HEK293 (cell line): Measurements from ENCODE around the gene GJA9.
A peak's percentile ranks its signal among the peaks of the same experiment; 100 is the strongest.

Experiments
- HOXC10 ChIP-seq: sonication (generic); formaldehyde crosslinking; IDR thresholded peaks from 2 replicates; pipeline ENCODE4 v1.8.1; 2023; ENCODE audit warnings: mild to moderate bottlenecking, missing genetic modification reagents
- KLF10 ChIP-seq: fragments of 450-650 bp; IDR thresholded peaks from 2 replicates; pipeline ENCODE4 v1.5.1; 2018; ENCODE audit warnings: missing biosample characterization, mild to moderate bottlenecking, missing genetic modification characterization
- KLF9 ChIP-seq: fragments of 450-650 bp; formaldehyde crosslinking; IDR thresholded peaks from 2 replicates; pipeline ENCODE4 v1.5.1; 2016; ENCODE audit warnings: missing biosample characterization, missing genetic modification characterization, low read depth
- SCRT1 ChIP-seq: fragments of 450-650 bp; formaldehyde crosslinking; IDR thresholded peaks from 2 replicates; pipeline ENCODE4 v1.5.1; 2016; ENCODE audit warnings: missing biosample characterization, missing genetic modification characterization, borderline replicate concordance
- SETDB1 ChIP-seq: IDR thresholded peaks from one replicate; pipeline ENCODE4 v1.6.1; 2017; ENCODE audit warnings: mild to moderate bottlenecking, low read length, moderate library complexity, mixed read lengths; ENCODE audit not compliant: insufficient read length
- YY1 ChIP-seq: fragments of 450-650 bp; formaldehyde crosslinking; IDR thresholded peaks from 2 replicates; pipeline ENCODE4 v1.5.1; 2018; ENCODE audit warnings: missing biosample characterization, missing genetic modification characterization
- ZBTB11 ChIP-seq: fragments of 450-650 bp; formaldehyde crosslinking; conservative IDR thresholded peaks from 2 replicates; pipeline ENCODE4 v1.5.1; 2016; ENCODE audit warnings: low read depth, missing biosample characterization, missing genetic modification characterization
- ZBTB7A ChIP-seq: fragments of 450-650 bp; formaldehyde crosslinking; IDR thresholded peaks from 2 replicates; pipeline ENCODE4 v1.5.1; 2016; ENCODE audit warnings: low read depth, missing biosample characterization, missing genetic modification characterization
- ZBTB8A ChIP-seq: fragments of 450-650 bp; formaldehyde crosslinking; IDR thresholded peaks from 2 replicates; pipeline ENCODE4 v1.5.1; 2016; ENCODE audit warnings: missing biosample characterization, missing genetic modification characterization
- ZFP3 ChIP-seq: fragments of 450-650 bp; formaldehyde crosslinking; IDR thresholded peaks from 2 replicates; pipeline ENCODE4 v1.5.1; 2016; ENCODE audit warnings: low read depth, missing biosample characterization, missing genetic modification characterization
- ZFP37 ChIP-seq: fragments of 450-650 bp; formaldehyde crosslinking; IDR thresholded peaks from 2 replicates; pipeline ENCODE4 v1.5.1; 2016; ENCODE audit warnings: missing biosample characterization, missing genetic modification characterization
- ZNF132 ChIP-seq: fragments of 450-650 bp; formaldehyde crosslinking; IDR thresholded peaks from 2 replicates; pipeline ENCODE4 v1.5.1; 2017; ENCODE audit warnings: missing biosample characterization, missing genetic modification characterization, borderline replicate concordance
- ZNF211 ChIP-seq: fragments of 450-650 bp; formaldehyde crosslinking; IDR thresholded peaks from 2 replicates; pipeline ENCODE4 v1.5.1; 2016; ENCODE audit warnings: low read depth, missing biosample characterization, missing genetic modification characterization
- ZNF23 ChIP-seq: fragments of 450-650 bp; formaldehyde crosslinking; IDR thresholded peaks from 2 replicates; pipeline ENCODE4 v1.5.1; 2016; ENCODE audit warnings: missing biosample characterization, missing genetic modification characterization, borderline replicate concordance
- ZNF239 ChIP-seq: fragments of 450-650 bp; formaldehyde crosslinking; IDR thresholded peaks from 2 replicates; pipeline ENCODE4 v1.5.1; 2016; ENCODE audit warnings: missing biosample characterization, missing genetic modification characterization
- ZNF266 ChIP-seq: fragments of 450-650 bp; formaldehyde crosslinking; IDR thresholded peaks from 2 replicates; pipeline ENCODE4 v1.5.1; 2016; ENCODE audit warnings: missing biosample characterization, missing genetic modification characterization, low read depth
- ZNF302 ChIP-seq: fragments of 450-650 bp; formaldehyde crosslinking; IDR thresholded peaks from 2 replicates; pipeline ENCODE4 v1.5.1; 2016; ENCODE audit warnings: missing biosample characterization, missing genetic modification characterization, low read depth
- ZNF324 ChIP-seq: fragments of 450-650 bp; formaldehyde crosslinking; IDR thresholded peaks from 2 replicates; pipeline ENCODE4 v1.5.1; 2016; ENCODE audit warnings: missing biosample characterization, missing genetic modification characterization
- ZNF354C ChIP-seq: fragments of 450-650 bp; formaldehyde crosslinking; IDR thresholded peaks from 2 replicates; pipeline ENCODE4 v1.5.1; 2016; ENCODE audit warnings: missing biosample characterization, missing genetic modification characterization, low read depth, borderline replicate concordance
- ZNF394 ChIP-seq: fragments of 450-650 bp; formaldehyde crosslinking; IDR thresholded peaks from 2 replicates; pipeline ENCODE4 v1.5.1; 2016; ENCODE audit warnings: missing biosample characterization, missing genetic modification characterization, mild to moderate bottlenecking, moderate library complexity, borderline replicate concordance
- ZNF398 ChIP-seq: fragments of 450-650 bp; formaldehyde crosslinking; IDR thresholded peaks from 2 replicates; pipeline ENCODE4 v1.5.1; 2017; ENCODE audit warnings: missing biosample characterization, missing genetic modification characterization
- ZNF423 ChIP-seq: fragments of 450-650 bp; formaldehyde crosslinking; IDR thresholded peaks from 2 replicates; pipeline ENCODE4 v1.5.1; 2016; ENCODE audit warnings: missing biosample characterization, missing genetic modification characterization
- ZNF473 ChIP-seq: fragments of 450-650 bp; formaldehyde crosslinking; IDR thresholded peaks from 2 replicates; pipeline ENCODE4 v1.5.1; 2017; ENCODE audit warnings: missing biosample characterization, missing genetic modification characterization
- ZNF514 ChIP-seq: fragments of 450-650 bp; formaldehyde crosslinking; IDR thresholded peaks from 2 replicates; pipeline ENCODE4 v1.5.1; 2016; ENCODE audit warnings: missing biosample characterization, missing genetic modification characterization
- ZNF580 ChIP-seq: fragments of 450-650 bp; formaldehyde crosslinking; IDR thresholded peaks from 2 replicates; pipeline ENCODE4 v1.5.1; 2016; ENCODE audit warnings: missing biosample characterization, missing genetic modification characterization
- ZNF629 ChIP-seq: fragments of 450-650 bp; formaldehyde crosslinking; IDR thresholded peaks from 2 replicates; pipeline ENCODE4 v1.5.1; 2017; ENCODE audit warnings: missing biosample characterization, missing genetic modification characterization
- ZNF701 ChIP-seq: fragments of 450-650 bp; formaldehyde crosslinking; IDR thresholded peaks from 2 replicates; pipeline ENCODE4 v1.5.1; 2016; ENCODE audit warnings: missing biosample characterization, missing genetic modification characterization
- ZNF830 ChIP-seq: fragments of 450-650 bp; IDR thresholded peaks from 2 replicates; pipeline ENCODE4 v1.5.0; 2018; ENCODE audit warnings: missing biosample characterization, missing genetic modification characterization, low read depth, mild to moderate bottlenecking, moderate library complexity
- ZNF837 ChIP-seq: fragments of 450-650 bp; formaldehyde crosslinking; IDR thresholded peaks from 2 replicates; pipeline ENCODE4 v1.5.1; 2016; ENCODE audit warnings: missing biosample characterization, missing genetic modification characterization
- ZSCAN23 ChIP-seq: fragments of 450-650 bp; formaldehyde crosslinking; IDR thresholded peaks from 2 replicates; pipeline ENCODE4 v1.5.1; 2016; ENCODE audit warnings: missing biosample characterization, missing genetic modification characterization
- ZXDB ChIP-seq: fragments of 450-650 bp; formaldehyde crosslinking; IDR thresholded peaks from 2 replicates; pipeline ENCODE4 v1.5.1; 2016; ENCODE audit warnings: missing biosample characterization, missing genetic modification characterization
- TF ChIP-seq, protein P1 (sequence below): fragments of 450-650 bp; formaldehyde crosslinking; IDR thresholded peaks from 2 replicates; pipeline ENCODE4 v1.5.1; 2016; ENCODE audit warnings: missing biosample characterization, missing genetic modification characterization
- TF ChIP-seq, protein P2 (sequence below): fragments of 450-650 bp; formaldehyde crosslinking; IDR thresholded peaks from 2 replicates; pipeline ENCODE4 v1.5.1; 2016; ENCODE audit warnings: missing biosample characterization, missing genetic modification characterization

The GJA9 gene

GRCh38 chr1:38859561-38860453 is 21.6 kb downstream of the GJA9 start, which contains the start of gene RRAGC (continued):
- TF ChIP-seq ZNF830 (tag by site-specific recombination) (no peak), ZFP37 (tag by site-specific recombination) (no peak; the same call in 1 of the 2 replicates), ZNF580 (peak; percentile 97), HOXC10 (CRISPR knock-in tag) (no peak), ZNF398 (tag by site-specific recombination) (peak; percentile 75), ZNF23 (tag by site-specific recombination) (no peak), ZNF514 (tag by site-specific recombination) (no peak), ZXDB (tag by site-specific recombination) (peak; percentile 81), ZNF837 (no peak), ZNF354C (tag by site-specific recombination) (no peak), ZNF132 (no peak), KLF9 (tag by site-specific recombination) (peak; percentile 95), ZNF394 (peak; percentile 49; the same call in 1 of the 2 replicates), ZNF211 (tag by site-specific recombination) (no peak), ZNF629 (tag by site-specific recombination) (peak; percentile 51), ZBTB11 (tag by site-specific recombination) (peak; percentile 56), ZFP3 (no peak), YY1 (tag by site-specific recombination) (peak; percentile 55; the same call in 1 of the 2 replicates), ZNF266 (no peak), ZNF701 (tag by site-specific recombination) (no peak), ZBTB8A (tag by site-specific recombination) (peak; percentile 97), SETDB1 (no peak), ZBTB7A (no peak), ZNF302 (tag by site-specific recombination) (no peak), SCRT1 (tag by site-specific recombination) (no peak), ZNF473 (tag by site-specific recombination) (no peak), ZNF324 (tag by site-specific recombination) (no peak), ZSCAN23 (tag by site-specific recombination) (no peak), KLF10 (tag by site-specific recombination) (peak; percentile 97), ZNF239 (tag by site-specific recombination) (no peak), ZNF423 (tag by site-specific recombination) (no peak)
- TF ChIP-seq, protein P1, sequence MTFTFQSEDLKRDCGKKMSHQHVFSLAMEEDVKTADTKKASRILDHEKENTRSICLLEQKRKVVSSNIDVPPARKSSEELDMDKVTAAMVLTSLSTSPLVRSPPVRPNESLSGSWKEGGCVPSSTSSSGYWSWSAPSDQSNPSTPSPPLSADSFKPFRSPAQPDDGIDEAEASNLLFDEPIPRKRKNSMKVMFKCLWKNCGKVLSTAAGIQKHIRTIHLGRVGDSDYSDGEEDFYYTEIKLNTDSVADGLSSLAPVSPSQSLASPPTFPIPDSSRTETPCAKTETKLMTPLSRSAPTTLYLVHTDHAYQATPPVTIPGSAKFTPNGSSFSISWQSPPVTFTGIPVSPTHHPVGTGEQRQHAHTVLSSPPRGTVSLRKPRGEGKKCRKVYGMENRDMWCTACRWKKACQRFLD = no peak
- TF ChIP-seq, protein P2, sequence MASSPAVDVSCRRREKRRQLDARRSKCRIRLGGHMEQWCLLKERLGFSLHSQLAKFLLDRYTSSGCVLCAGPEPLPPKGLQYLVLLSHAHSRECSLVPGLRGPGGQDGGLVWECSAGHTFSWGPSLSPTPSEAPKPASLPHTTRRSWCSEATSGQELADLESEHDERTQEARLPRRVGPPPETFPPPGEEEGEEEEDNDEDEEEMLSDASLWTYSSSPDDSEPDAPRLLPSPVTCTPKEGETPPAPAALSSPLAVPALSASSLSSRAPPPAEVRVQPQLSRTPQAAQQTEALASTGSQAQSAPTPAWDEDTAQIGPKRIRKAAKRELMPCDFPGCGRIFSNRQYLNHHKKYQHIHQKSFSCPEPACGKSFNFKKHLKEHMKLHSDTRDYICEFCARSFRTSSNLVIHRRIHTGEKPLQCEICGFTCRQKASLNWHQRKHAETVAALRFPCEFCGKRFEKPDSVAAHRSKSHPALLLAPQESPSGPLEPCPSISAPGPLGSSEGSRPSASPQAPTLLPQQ = 0 out of 2 replicates have a peak, but pooled peaks have one; percentile 28
